NB4 (cell line): ENCODE data around the gene TRIM2.

ENCODE experiments used
- CTCF ChIP-seq: IDR thresholded peaks from one replicate; pipeline ENCODE4 v1.5.1; 2012; ENCODE audit warnings: low read depth, low read length
- POLR2A ChIP-seq: IDR thresholded peaks from 2 replicates; pipeline ENCODE4 v1.6.1; 2011; ENCODE audit warnings: mild to moderate bottlenecking; ENCODE audit not compliant: insufficient read length; ENCODE audit errors: extremely low read depth

- TF ChIP-seq POLR2A (no peak), CTCF (no peak)
These were observed 63.6 kb downstream of the TRIM2 start for GRCh38 chr4:153267890-153268289.
